HL-60/S4 treated with retinoic acid at 250 ng/mL for 4 days and 3 days (cell line): ENCODE results near the gene PCSK5.
"Not testable (repeated sequence)": the region's sequence is repeated elsewhere in the genome, so short reads cannot be mapped to it uniquely, and the experiment has no call there.

ENCODE experiments used
- in situ Hi-C: fragments of 300-500 bp; cut with MboI; formaldehyde crosslinking; loops from 2 replicates; pipeline ENCODE4 v1.7.0; 2022; ENCODE audit warnings: low sequenced_read_pairs

The PCSK5 gene

DNA sequence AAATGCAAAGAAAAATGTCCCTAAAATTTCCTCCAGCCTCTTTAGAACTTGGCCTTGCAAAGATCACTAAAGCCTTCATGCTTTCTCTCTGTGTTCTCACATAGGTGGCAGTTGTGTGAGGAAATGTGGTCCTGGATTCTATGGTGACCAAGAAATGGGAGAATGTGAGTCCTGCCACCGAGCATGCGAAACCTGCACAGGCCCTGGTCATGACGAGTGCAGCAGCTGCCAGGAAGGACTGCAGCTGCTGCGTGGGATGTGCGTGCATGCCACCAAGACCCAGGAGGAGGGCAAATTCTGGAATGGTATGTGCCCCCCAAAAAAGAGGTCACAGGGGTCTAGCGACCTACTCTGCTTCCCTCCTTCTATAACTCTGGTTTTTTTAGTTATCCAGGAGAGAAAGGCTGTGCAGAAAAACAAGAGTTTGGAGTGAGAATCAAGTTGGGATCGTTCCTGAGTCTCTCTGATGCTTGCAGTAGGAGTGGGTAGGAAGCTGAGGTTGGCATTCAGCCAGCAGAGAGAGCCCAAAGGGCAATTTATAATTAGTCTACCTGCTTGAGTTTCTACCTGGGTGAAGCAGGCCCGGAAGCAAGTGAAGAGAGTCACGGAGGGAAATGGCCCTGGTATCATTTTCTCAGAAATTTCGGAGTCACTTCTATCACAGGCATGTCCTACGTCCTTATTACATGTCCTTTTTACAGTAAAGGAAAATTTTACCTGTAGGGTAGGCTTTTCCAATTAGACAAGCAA is 406.3 kb downstream of the PCSK5 start:
- in situ Hi-C loops, result no loop called here

DNA sequence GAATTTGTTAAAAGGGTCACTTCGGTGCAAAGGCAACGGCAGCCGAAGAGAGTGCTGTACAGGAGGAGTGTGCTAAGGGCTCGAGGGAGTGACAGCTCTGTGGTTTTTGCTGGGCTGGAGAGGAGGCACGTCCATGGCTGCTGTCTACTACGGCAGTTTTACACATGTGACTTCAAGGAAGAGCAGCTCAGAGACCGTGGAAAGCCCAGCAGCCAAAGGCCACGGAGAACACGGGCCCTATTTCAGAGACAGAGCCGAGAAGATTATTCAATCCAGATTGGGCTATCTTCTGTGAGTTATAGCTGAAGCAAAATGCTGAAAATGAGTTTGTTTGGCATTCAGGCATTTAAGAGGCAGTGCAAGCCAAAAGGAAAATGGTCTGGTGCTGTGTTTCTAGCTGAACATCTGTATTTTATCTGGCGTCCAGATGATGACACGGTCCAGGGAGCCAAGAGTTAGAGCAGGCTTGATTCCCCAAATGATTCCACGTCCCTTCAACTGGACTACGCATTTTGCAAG is 407.3 kb downstream of the PCSK5 start:
- in situ Hi-C loops, result no loop called here

DNA sequence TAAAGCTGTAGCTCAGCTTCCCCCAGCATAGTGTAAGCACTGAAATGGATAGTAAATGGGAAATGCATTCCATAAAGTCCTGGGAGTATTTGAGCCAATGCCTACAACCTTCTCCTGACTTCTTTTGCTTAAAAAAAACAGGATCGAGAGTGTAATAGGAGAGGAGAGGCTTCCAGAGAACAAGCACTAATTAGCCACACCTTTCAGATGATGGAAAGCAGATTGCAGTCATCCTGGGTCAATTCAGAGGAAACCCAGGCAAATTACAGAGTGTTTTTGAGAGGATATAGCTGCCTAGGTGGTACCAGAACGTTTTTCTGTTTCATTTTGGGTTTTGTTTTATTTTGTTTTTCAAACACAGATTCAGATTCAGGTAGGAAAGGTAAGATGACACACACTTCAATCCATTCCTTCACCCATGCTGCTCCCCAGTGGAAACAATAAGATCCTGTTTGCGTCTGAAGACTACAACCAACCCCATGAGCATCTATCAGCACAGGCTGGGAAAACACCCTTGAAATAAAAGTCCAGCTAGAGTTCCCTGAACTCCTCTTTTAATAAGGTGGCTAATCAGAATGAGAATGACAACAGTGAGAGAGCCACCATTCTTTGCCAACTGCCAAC is 408.2 kb downstream of the PCSK5 start:
- in situ Hi-C loops, result no loop called here

DNA sequence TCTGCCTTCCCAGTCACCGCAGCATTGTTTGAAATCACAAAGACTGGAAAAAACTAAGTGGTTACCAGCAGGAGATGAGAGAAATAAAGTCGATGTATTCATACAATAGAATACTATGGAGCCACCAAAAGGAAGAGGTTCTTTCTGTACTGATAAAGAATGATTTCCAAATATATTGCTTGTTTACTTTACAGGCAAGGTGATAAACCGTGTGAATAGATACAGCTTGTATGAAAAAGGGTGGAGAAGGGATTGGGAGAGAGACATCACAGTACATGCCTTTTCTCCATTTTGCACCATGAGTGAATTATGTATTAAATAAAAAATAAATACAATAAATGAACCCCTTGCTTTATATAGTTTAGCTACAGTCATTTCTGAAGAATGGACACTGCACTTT is 412.1 kb downstream of the PCSK5 start:
- in situ Hi-C loops, result no loop called here

DNA sequence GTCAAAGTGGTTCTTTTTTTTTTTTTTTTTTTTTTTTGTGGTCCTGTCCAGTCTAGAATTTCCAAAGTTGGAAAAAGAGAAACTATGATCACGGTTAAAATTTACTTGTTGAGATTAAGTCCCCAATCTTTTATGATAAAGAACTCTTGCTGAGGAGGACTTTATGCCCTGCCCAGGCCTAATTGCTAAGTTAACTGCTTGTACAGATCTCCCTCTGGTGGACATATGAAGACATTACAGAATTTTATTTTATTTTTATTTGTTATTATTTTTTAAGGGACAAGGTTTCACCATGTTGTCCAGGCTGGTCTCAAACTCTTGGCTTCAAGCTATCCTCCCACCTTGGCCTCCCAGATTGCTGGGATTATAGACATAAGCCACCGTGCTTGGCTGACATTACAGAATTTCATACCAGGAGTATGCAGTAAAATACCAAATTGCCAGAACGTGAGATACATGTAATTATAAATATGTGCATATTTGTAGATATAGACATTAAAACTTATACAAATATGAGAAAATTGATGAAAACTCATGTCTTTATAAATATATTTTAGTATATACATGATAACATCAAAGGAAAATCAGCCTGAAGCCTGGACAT is 412.6 kb downstream of the PCSK5 start:
- in situ Hi-C loops, result no loop called here

DNA sequence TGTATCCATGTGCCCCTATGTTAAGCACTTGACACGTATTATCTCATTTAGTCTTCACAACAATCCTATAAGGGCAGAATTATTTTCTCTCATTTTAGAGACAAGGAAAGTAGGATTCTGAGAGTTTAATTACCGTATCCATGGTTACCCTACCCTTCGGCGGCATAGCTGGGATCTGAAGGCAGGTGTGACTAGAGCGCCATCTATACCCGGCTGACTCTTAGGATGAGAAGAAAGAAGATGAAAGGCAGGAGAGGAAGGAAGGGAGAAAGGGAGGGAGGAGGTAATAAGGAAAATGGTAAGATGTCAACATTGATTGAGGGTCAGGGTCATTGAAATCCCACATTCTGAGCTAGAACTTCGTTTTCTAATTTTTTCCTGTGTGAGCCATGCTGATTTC is 416.6 kb downstream of the PCSK5 start:
- in situ Hi-C loops, result not testable (repeated sequence)

DNA sequence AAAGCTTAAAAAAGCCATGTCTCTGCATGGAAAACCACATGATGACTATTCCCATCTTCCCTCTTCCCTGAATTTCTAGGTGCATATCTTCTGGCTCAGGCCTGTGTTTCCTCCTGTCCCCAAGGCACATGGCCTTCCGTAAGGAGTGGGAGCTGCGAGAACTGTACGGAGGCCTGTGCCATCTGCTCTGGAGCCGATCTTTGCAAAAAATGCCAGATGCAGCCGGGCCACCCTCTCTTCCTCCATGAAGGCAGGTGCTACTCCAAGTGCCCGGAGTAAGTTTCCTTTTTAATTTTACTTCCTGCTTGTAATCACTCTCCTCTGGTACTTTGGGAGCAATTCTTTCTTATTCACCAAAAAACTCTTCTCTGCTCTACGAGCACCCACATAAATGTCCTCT is 420.1 kb downstream of the PCSK5 start:
- in situ Hi-C loops, result no loop called here

DNA sequence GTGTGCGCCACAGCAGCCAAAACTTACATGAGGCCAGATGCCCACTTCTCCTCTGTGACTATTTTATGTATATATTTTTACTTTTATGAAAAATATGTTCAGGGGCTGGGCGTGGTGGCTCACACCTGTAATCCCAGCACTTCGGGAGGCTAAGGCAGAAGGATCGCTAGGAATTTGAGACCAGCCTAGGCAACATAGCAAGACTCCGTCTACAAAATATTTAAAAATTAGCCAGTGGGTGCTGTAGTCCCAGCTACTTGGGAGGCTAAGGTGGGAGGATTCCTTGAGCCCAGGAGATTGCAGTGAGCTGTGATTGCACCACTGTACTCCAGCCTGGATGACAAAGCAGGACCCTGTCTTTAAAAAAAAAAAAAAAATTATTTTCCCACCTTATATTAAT is 420.5 kb downstream of the PCSK5 start:
- in situ Hi-C loops, result no loop called here

DNA sequence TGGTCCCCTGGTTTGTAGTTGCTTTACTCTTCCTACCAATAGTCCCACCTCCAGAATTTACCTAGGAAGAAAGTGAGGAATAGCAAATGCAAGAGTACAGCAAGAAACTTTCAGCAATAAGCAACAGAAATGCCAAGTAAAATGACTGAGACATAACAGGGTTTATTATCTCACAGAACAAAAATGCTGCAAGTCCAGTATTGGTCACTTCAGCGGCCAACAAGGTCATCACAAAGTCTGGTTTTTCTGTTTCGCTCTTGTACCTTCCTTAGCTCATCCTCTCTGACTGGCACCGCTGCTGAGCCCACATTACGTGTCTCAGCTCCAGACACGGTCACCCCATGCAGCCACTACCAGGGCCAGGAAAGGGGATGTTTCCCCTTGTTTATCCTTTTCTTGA is 421.1 kb downstream of the PCSK5 start:
- in situ Hi-C loops, result no loop called here

DNA sequence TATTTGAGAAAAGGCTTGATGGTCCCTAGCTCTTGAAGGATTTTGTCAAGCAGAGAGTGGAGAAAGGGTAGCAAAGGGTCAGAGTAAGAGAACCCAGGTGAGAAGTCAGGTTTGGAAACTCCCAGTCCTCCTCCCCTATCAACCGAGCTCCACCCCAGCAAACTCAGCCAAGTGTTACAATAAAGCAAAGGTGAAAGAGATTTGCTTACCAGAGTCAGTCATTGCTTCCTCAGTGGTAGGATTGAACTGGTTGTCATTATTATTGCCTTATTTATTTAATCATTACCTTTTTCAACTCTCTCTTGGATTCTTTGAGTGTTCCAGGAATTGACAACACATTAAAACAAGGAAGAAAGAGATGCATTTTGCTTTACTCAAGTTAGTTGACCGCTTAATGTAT is 423.3 kb downstream of the PCSK5 start:
- in situ Hi-C loops, result no loop called here

DNA sequence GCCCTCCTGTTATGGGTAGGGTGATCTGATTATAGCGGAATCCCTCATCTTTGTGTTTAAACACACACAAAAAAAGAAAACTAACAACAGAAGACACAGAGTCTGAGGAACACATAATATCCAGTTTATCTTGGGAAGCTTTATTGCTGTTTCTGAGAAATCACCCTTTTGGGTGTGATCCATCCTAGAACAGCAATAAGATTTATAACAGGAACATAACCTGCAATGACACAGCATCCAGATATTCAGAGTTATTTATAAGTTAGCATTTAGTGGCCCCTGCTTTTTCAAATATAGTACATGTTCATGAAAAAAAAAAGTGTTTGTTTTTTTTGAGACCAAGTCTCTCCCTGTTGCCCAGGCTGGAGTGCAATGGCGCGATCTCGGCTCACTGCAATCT is 423.8 kb downstream of the PCSK5 start:
- in situ Hi-C loops, result no loop called here

DNA sequence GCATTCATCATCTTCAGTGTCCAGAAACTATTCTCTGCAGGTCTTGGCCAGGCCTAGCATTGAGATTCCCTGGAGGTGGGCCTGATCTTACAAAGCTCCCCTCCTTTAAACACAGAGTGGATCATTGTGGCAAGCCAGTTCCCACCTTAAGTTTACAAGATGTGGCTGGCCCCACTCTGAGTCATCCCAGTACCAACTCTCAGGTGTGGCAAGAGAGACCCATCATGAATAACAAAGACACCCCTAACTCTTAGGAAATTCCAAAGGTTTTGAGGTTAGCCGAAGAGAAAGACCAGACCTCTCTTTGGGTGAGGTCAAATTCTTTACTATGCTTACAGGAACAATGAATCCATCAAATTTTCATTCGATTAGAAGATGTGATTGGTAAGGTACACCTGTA is 425.6 kb downstream of the PCSK5 start:
- in situ Hi-C loops, result no loop called here

DNA sequence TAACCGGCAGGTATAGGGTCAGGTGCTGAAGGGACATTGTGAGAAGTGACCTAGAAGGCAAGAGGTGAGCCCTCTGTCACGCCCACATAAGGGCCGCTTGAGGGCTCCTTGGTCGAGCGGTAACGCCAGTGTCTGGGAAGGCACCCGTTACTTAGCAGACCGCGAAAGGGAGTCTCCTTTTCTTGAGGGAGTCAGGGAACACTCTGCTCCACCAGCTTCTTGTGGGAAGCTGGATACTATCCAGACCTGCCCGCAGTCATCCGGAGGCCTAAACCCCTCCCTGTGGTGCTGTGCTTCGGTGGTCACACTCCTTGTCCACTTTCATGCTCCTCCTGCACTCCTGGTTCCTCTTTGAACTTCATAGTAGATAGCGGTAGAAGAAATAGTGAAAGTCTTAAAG is 429.0 kb downstream of the PCSK5 start:
- in situ Hi-C loops, result not testable (repeated sequence)

DNA sequence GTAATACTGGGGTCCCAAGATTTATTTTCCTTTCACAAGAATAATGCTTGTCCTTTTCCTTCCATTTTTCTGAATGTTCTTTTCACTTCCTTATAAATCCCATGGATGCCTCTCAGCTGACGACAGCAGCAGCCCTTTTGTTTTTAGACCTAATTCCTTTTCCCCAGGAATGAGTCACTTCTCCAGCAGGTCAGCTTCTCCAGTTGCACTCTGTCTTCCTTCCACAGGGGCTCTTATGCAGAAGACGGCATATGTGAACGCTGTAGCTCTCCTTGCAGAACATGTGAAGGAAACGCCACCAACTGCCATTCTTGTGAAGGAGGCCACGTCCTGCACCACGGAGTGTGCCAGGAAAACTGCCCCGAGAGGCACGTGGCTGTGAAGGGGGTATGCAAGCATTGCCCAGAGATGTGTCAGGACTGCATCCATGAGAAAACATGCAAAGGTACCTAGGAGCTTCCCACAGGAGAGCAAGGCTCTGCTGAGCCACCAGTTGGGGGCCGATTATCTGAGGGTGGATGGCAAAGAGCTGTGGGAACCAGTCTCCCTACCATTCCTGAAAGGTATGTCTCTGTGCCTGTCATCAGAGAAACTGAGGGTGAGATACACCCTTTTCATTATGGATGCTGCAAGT is 430.8 kb downstream of the PCSK5 start:
- in situ Hi-C loops, result no loop called here

DNA sequence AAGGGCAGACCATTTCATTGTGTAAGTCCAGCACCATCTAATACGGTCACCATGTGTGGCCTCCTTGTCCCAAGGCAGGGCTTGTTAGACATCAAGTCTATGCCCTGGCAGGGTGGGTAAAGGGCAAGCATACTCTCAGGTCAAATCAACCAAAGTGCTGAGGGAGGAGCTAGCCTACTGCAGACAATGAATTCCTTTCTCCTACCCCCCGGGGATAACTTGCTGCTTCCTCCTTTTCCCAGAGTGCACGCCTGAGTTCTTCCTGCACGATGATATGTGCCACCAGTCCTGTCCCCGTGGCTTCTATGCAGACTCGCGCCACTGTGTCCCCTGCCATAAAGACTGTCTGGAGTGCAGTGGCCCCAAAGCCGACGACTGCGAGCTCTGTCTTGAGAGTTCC is 432.3 kb downstream of the PCSK5 start:
- in situ Hi-C loops, result no loop called here

DNA sequence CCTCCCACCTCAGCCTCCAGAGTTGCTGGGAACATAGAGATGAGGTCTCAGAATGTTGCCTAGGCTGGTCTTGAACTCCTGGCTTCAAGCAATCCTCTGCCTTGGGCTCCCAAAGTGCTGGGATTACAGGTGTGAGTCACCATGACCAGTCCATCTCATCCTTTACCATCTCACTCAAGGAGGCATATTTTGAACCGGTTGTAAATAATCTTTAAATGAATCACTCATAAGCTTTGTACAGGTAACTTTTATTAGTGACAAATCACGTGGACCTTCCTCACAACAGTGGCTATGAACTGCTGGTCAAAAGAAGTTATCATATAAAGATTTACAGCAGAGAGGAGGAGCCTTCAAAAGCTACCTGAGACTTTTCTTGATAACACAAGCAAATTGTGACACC is 433.0 kb downstream of the PCSK5 start:
- in situ Hi-C loops, result no loop called here

DNA sequence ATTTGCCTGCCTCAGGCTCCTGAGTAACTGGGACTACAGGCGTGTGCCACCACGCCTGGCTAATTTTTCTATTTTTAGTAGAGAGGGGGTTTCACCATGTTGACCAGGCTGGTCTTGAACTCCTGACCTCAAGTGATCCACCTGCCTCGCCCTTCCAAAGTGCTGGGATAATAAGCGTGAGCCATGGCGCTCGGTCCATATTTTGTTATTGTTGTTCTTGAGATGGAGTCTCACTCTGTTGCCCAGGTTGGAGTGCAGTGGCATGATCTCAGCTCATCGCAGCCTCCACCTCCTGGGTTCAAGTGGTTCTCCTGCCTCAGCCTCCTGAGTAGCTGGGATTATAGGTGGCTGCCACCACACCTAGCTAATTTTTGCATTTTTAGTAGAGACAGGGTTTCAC is 433.6 kb downstream of the PCSK5 start:
- in situ Hi-C loops, result not testable (repeated sequence)

DNA sequence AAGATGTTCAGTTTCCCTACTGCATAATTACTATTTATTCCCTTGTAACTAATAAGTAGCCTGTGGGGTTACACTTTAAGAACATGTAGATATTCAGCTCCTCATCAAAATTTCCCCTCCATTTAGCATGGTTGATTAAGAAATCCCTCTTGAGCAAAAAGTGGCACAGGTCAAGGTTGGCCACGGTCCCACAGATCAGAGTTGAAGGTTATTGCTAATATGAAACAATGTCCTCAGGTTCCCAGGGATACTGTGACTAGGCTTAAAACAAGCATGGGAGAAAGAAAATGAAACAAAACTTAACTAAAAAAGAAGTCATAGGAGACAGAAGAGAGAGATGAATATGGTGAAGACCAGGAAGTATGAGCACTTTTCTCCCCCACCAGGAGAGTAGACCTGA is 439.6 kb downstream of the PCSK5 start:
- in situ Hi-C loops, result no loop called here

DNA sequence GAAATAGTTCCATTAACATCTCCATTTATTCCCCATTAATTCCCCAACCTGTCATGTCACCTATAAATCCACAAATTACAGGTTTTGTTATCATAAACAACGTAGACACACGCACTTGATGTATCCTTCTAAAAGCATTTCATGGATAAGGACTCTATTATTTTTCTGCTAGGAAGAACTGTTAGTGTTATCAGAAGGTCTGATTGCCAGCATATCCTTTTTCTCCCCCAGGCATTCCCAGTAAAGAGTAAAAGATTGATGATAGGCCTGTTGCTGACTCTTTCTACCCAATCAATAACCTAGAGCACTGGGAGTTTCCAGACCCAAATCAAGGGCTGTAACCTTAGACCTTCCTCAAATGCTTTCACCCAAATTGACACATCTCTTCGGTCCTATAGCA is 442.9 kb downstream of the PCSK5 start:
- in situ Hi-C loops, result no loop called here

DNA sequence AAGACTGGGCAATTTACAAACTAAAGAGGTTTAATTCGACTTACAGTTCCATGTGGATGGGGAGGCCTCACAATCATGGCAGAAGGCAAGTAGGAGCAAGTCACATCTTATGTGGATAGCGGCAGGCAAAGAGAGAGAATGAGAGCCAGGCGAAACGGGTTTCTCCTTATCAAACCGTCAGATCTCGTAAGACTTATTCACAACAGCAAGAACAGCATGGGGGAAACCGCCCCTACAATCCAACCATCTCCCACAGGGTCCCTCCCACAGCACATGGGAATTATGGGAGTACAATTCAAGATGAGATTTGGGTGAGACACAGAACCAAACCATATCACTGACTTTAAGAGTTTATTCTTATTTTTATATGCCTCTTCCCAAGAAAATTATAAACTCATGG is 443.5 kb downstream of the PCSK5 start:
- in situ Hi-C loops, result no loop called here

DNA sequence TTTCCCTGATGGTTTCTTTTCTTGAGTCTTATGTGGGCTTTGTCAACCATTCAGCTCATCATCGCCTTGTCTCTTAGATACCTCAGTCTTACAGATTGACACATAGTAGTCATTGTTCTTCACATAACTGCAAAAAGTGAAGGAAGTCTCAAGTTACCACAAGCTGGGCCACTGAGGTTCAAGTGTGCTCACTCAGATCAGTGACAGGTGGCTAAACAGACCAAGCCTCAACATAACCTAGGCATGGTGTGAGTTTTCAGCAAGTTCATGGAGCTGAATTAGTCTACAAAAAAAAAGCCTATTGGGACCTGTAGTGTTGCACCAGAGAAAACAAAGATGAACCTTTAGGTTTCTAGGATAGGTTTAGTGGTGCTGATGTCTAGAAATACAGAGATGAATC is 445.6 kb downstream of the PCSK5 start:
- in situ Hi-C loops, result no loop called here

DNA sequence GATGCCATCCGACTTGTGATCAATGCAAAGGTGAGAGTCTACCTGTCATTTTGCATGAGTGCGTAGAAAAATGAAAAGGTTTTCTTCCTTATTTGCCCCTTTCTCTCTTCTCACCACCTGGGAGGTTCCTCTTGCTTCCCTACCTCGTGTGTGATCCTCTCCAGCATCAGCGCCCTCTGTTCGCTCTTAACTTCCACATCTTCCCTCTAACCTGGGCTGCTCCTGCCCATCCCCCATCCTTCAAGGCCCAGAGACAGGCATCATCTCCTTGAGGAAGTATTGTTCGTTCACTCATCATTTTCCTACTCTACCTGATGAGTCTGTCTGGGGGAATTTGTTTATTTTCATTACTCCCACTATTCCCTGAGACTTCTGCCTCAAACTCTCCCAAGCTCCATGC is 447.9 kb downstream of the PCSK5 start:
- in situ Hi-C loops, result no loop called here
